ENCODE results near the gene XXYLT1. TPM values are rescaled to one million over a fixed set of nuclear protein-coding genes. Genes with fewer than 3 reads are reported as not detected.

Gene XXYLT1
- total and polyA plus RNA-seq, 9 of the 15 experiments (the other 6 are each of a cell fraction or from before 2014, with no cell fraction given): 1.9 to 18.9 (median 15.0) TPM

DNA sequence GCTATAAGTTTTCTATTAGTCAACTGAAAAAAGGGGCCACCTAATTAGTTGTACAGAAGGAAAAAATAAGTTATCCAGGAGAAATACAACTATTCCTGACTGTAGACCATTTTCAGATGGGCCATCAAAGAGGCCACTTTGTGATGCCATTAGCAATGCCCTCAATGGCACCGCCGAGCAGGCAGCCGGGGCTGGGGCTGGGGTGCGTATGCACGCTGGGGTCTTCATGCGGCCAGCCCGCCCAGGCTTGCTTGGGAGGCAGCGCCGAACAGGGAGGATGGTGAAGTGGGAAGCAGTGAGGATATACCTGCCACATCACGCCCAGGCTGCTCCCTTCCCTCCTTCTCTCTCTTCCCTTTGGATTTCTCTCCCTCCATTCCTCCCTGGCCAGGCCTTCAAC lies 128.4 kb downstream of the XXYLT1 start:
- no peaks in the 10 kb centered on the region for H3K27me3 ChIP-seq (ENCODE audit: control insufficient read depth in 2 of 2, insufficient read depth in 2 of 2, low read length in 2 of 2)
- peaks cover 7% of the 10 kb centered on the region; the same call in 1 of the 3 replicates for H3K36me3 ChIP-seq (ENCODE audit: control insufficient read depth, insufficient read depth, low read length)
- H2AFZ ChIP-seq (ENCODE audit: low read depth, low read length): no peak overlapping the region
- peaks cover 13% of the 10 kb centered on the region for H3K9me3 ChIP-seq (replicated peaks; ENCODE audit: control insufficient read depth, insufficient read depth, low read depth, low read length)
- ATAC-seq (no peak), FAIRE-seq (no peak), DNase-seq (ENCODE audit: extremely low read depth in 1 of 4, low spot score in 3 of 4) (no peak)
- CTCF ChIA-PET (ENCODE audit: low intra/inter-chr PET ratio): no interaction called here
- TF ChIP-seq ZNF316 (IDR thresholded peaks at IDR 0.05) (peak; percentile 65; the same call in 1 of the 2 replicates), CREB5 (CRISPR knock-in tag; IDR thresholded peaks at IDR 0.05) (no peak), TRIM24 (IDR thresholded peaks at IDR 0.05) (0 out of 4 replicates have a peak, but pooled peaks of 1 of the 2 experiments have one; percentile 32)
- in situ Hi-C loops (cut with MboI) (no loop called here), intact Hi-C loops (cut with micrococcal nuclease) (no loop called here)
- H4K20me1 ChIP-seq (replicated peaks; ENCODE audit: control insufficient read depth, insufficient read depth, low read length): no peaks in the 10 kb centered on the region
- 99% methylated on average over 9 of the region's 10 CpGs for WGBS (ENCODE audit: insufficient coverage, low coverage, missing lambda C conversion rate)
- POLR2A ChIA-PET: interaction anchor here (1.0 kb wide), 1 partner anchor 21 kb away, joined by 3 read pairs; no protein-coding TSS in a partner anchor
- peaks cover 18 to 39% of the 10 kb centered on the region in 2 experiments; a peak in 4 of 5 replicates for H3K4me1 ChIP-seq (replicated peaks in 1 of 2; ENCODE audit: control insufficient read depth in 2 of 2, insufficient read depth in 2 of 2, low read length in 2 of 2)
- no peak overlapping the region for H3K27ac ChIP-seq (ENCODE audit: extremely low read depth, low read depth, low read length)
- H3K9ac ChIP-seq (ENCODE audit: insufficient read depth in 1 of 2, low read depth in 2 of 2, low read length in 2 of 2): no peak overlapping the region
- H3K4me2 ChIP-seq (ENCODE audit: insufficient read depth, low read length): no peak overlapping the region
- no TSS peak for BruUV-seq (replicated peaks)
- H3K9me1 ChIP-seq (ENCODE audit: control insufficient read depth, insufficient read depth, low read length): no peaks in the 10 kb centered on the region
- no peaks in the 10 kb centered on the region for H3K79me2 ChIP-seq (ENCODE audit: control insufficient read depth, insufficient read depth, low read length)
- no peak overlapping the region for H3K4me3 ChIP-seq

Measured in K562 (cell line).